Breast epithelium (tissue), 4 donors: Measurements from ENCODE around the gene CLPSL1. TPM values are rescaled to one million over a fixed set of nuclear protein-coding genes. Genes with fewer than 3 reads are reported as not detected.
"Not testable (repeated sequence)": the region's sequence is repeated elsewhere in the genome, so short reads cannot be mapped to it uniquely, and the experiment has no call there.

Experiments used
- DNase-seq, 2 donors: peaks; one replicate each; pipeline ENCODE4 v3.0.0-alpha.2; 2019; ENCODE audit warnings: low spot score in 2 of 2
- H3K27ac ChIP-seq, 2 donors: fragments of 200-600 bp; sonication (generic) in 1 of 2; one replicate each; pipeline ENCODE4 v1.5.1; 2016 to 2019; ENCODE audit warnings: mild to moderate bottlenecking in 1 of 2
- H3K27me3 ChIP-seq, 2 donors: fragments of 200-600 bp; sonication (generic) in 1 of 2; one replicate each; pipeline versions ENCODE4 v1.5.1 to v1.6.0; 2017 to 2019; ENCODE audit warnings: control low read depth in 1 of 2, mild to moderate bottlenecking in 1 of 2
- H3K36me3 ChIP-seq: fragments of 200-600 bp; one replicate; pipeline ENCODE4 v1.5.1; 2019
- H3K4me1 ChIP-seq, 2 donors: fragments of 200-600 bp; sonication (generic); one replicate each; pipeline ENCODE4 v1.5.1; 2016 to 2019; ENCODE audit warnings: control low read depth in 1 of 2
- H3K4me3 ChIP-seq, 3 donors: fragments of 200-600 bp; sonication (generic); 1 replicate in 2 of 3; 2 replicates in 1 of 3; pipeline ENCODE4 v1.5.1; 2016 to 2019; ENCODE audit warnings: mild to moderate bottlenecking in 3 of 3, moderate library complexity in 2 of 3
- H3K9me3 ChIP-seq, 2 donors: fragments of 200-600 bp; sonication (generic) in 1 of 2; one replicate each; pipeline ENCODE4 v1.5.1; 2016 to 2019; ENCODE audit warnings: control low read depth in 1 of 2
- POLR2A ChIP-seq: fragments of 450-650 bp; IDR thresholded peaks from one replicate; pipeline ENCODE4 v1.6.1; 2016; ENCODE audit warnings: antibody characterized with exemption, mild to moderate bottlenecking, moderate library complexity
- POLR2AphosphoS5 ChIP-seq, 3 donors: sonication (generic); formaldehyde crosslinking; IDR thresholded peaks; one replicate each; pipeline ENCODE4 v1.6.1; 2017; ENCODE audit warnings: antibody characterized with exemption in 3 of 3
- intact Hi-C: fragments of 100-400 bp; cut with DNase I; formaldehyde crosslinking; loops from one replicate; pipeline ENCODE4 v1.15.1; 2023; ENCODE audit warnings: low total_unique reads
- total RNA-seq, 3 donors: library from RNA; depleted of rRNA; stranded (reverse); fragments of >200 nt; gene quantifications; one replicate each; pipeline ENCODE4 v1.1.0, GENCODE V29; 2016
- TF ChIP-seq, protein P1 (sequence below), 3 donors: fragments of 450-650 bp; IDR thresholded peaks; one replicate each; pipeline ENCODE4 v1.5.1; 2016 to 2017; ENCODE audit warnings: antibody characterized with exemption in 3 of 3, mild to moderate bottlenecking in 3 of 3, moderate library complexity in 3 of 3

CLPSL1 gene, protein sequence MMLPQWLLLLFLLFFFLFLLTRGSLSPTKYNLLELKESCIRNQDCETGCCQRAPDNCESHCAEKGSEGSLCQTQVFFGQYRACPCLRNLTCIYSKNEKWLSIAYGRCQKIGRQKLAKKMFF
- 1 to 10 TPM in 1 of 3 donors, not detected in 2; 1.3 TPM for total RNA-seq

DNA sequence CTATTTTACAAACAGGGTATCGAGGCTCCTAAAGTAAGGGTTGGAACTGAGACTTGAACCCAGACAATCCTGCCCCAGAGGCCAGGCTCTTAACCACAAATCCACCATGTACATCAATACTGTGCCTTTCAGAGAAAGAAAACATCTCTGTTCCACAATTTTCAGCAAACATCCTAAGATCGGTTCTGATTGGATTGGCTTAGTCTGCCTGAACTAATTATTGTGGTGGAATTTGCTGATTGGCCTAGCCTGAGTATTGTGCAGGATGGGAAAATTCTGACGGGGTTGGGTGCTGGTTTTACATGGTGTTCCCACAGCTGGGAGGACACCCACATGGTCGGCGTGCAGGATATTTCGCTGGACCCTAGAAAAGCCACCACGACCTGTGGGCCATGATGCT, at the start of gene CLPSL1:
Gene CLPSL1, plus strand, starts transcription at position 301 of the 400 bp plus-strand sequence. Its CDS starts 92 bp downstream, at position 393.
- TF ChIP-seq POLR2AphosphoS5 (IDR thresholded peaks at IDR 0.05) (no peak), POLR2A (no peak)
- TF ChIP-seq, protein P1, sequence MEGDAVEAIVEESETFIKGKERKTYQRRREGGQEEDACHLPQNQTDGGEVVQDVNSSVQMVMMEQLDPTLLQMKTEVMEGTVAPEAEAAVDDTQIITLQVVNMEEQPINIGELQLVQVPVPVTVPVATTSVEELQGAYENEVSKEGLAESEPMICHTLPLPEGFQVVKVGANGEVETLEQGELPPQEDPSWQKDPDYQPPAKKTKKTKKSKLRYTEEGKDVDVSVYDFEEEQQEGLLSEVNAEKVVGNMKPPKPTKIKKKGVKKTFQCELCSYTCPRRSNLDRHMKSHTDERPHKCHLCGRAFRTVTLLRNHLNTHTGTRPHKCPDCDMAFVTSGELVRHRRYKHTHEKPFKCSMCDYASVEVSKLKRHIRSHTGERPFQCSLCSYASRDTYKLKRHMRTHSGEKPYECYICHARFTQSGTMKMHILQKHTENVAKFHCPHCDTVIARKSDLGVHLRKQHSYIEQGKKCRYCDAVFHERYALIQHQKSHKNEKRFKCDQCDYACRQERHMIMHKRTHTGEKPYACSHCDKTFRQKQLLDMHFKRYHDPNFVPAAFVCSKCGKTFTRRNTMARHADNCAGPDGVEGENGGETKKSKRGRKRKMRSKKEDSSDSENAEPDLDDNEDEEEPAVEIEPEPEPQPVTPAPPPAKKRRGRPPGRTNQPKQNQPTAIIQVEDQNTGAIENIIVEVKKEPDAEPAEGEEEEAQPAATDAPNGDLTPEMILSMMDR (IDR thresholded peaks at IDR 0.05): no peak
- peaks cover 0 to 3% of the 10 kb centered on the region in 2 donors for H3K4me1 ChIP-seq
- intact Hi-C loops: no loop called here
- no peaks in the 10 kb centered on the region for H3K36me3 ChIP-seq
- no peaks in the 10 kb centered on the region for H3K9me3 ChIP-seq
- H3K4me3 ChIP-seq: no peak within 1 kb of the TSS
- peak within 1 kb of the TSS in 1 of 2 donors; percentile 20 for H3K27ac ChIP-seq
- DNase-seq: peak in 1 of 2 donors; percentile 9
- H3K27me3 ChIP-seq: peaks cover 0 to 4% of the 10 kb centered on the region in 2 donors

DNA sequence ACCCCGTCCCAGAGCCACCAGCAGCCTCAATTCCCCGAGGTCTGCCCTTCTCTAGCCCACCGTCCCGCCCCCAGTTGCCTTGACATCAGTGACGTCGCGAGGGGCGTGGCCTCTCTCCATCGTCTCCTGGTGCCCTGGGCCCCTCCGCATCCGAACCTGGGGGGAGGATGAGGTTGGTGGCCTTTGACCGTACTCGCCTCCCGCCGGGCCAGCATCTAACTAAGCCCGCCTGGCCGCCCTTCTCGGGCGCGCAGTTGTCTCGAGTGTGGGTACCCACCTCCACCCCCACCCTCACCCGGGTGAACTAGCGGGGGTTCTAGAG, 49.4 kb upstream of the CLPSL1 start:
- Histone ChIP-seq H3K4me3 (peak overlapping the region; percentile 56 to 79 (median 64)), H3K36me3 (no peaks in the 10 kb centered on the region), H3K27me3 (no peaks in the 10 kb centered on the region), H3K9me3 (no peaks in the 10 kb centered on the region), H3K4me1 (peaks cover 48 to 57% of the 10 kb centered on the region in 2 donors), H3K27ac (peak overlapping the region; percentile 98 to 99)
- peak; percentile 90 to 95 for DNase-seq
- intact Hi-C loops: loop anchor here (2.0 kb wide), 1 partner anchor 45 kb away; no protein-coding TSS in a partner anchor
- TF ChIP-seq, protein P1 (IDR thresholded peaks at IDR 0.05): no peak
- peak; percentile 36 for TF ChIP-seq POLR2A
- TF ChIP-seq POLR2AphosphoS5 (IDR thresholded peaks at IDR 0.05): peak in 2 of 3 donors; percentile 54 to 67

DNA sequence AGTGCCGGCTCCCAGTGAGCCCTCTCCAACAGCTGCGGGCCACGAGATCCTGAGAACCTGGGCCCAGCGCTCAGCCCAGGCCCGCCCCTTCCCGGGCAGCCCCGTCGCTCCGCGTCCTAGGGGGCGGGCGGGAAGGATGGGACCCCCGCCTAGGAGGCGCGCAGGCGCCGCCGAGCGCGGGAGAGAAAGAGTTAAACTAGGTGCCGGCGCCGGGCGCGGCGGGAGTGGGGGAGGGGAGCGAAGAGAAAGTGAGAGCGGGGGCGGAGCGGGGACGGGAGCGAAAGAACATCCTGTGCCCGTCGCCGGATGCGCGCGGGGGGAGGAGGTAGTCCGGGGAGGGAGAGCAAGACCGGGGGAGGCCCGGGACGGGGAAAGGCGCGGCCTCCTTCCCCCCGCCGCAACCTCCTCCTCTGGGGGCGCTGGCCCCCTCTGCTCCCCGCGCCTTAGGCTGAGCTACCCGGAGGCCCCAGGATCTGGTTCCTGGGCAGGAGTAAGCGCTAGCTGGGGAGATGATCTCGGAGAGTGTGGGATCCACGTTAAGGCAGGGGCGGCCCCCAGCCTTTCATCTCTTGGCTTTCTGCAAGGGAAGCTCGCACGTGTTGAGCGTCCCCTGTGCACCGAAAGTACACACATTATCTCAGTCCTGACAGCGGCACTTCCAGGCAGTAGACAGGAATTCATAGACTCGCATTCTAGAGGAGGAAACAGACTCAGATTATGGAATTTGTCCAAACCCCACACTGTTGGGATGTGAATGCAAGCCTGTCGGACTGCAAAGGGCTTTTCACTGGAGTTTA, 48.9 kb upstream of the CLPSL1 start:
- intact Hi-C loops: loop anchor here (2.0 kb wide), 1 partner anchor 45 kb away; no protein-coding TSS in a partner anchor
- H3K4me1 ChIP-seq: peaks cover 42 to 52% of the 10 kb centered on the region in 2 donors
- peak overlapping the region; percentile 56 to 79 (median 64) for H3K4me3 ChIP-seq
- TF ChIP-seq, protein P1 (IDR thresholded peaks at IDR 0.05): peak in 2 of 3 donors; percentile 7 to 10
- no peak for TF ChIP-seq POLR2A
- TF ChIP-seq POLR2AphosphoS5 (IDR thresholded peaks at IDR 0.05): peak; percentile 80 to 84 (median 82)
- peak; percentile 95 to 96 for DNase-seq
- no peaks in the 10 kb centered on the region for H3K36me3 ChIP-seq
- no peaks in the 10 kb centered on the region for H3K27me3 ChIP-seq
- H3K27ac ChIP-seq: peak overlapping the region; percentile 98 to 99
- H3K9me3 ChIP-seq: no peaks in the 10 kb centered on the region

DNA sequence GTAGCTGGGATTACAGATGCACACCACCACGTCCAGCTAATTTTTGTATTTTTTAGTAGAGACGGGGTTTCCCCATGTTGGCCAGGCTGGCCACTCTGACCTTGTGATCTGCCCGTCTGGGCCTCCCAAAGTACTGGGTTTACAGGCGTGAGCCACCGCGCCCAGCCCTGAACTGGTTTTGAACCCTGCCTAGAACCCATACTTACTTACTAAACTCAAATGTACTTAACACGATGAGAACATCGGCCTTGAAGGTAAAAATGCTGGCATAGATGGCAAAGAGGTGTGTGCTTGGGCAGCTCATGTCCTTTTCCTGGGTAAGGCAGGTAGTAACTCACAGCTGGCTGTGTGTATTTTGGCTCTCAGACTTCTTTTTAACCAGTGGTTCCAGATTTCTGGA, 47.2 kb upstream of the CLPSL1 start:
- no peaks in the 10 kb centered on the region for H3K27me3 ChIP-seq
- TF ChIP-seq POLR2A (no peak), POLR2AphosphoS5 (IDR thresholded peaks at IDR 0.05) (no peak)
- TF ChIP-seq, protein P1 (IDR thresholded peaks at IDR 0.05): no peak
- intact Hi-C loops: loop anchor here (1.0 kb wide), 1 partner anchor 46 kb away; no protein-coding TSS in a partner anchor
- peaks cover 29 to 44% of the 10 kb centered on the region in 2 donors for H3K4me1 ChIP-seq
- peak overlapping the region; percentile 98 to 99 for H3K27ac ChIP-seq
- H3K36me3 ChIP-seq: no peaks in the 10 kb centered on the region
- no peak overlapping the region for H3K4me3 ChIP-seq
- H3K9me3 ChIP-seq: no peaks in the 10 kb centered on the region
- no peak for DNase-seq

DNA sequence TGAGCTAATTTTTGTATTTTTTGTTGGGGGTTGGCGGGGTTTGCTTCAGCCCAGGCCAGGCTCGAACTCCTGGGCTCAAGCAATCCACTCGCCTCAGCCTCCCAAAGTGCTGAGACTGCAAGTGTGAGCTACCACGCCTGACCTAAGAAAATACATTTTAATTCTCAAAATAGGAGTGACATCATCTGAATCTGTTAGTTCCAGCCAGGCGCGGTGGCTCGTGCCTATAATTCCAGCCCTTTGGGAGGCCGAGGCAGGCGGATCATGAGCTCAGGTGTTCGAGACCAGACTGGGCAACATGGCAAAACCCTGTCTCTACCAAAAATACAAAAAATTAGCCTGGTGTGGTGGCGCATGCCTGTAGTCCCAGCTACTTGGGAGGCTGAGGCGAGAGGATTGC, 46.5 kb upstream of the CLPSL1 start:
- intact Hi-C loops: loop anchor here (1.0 kb wide), 1 partner anchor 47 kb away; no protein-coding TSS in a partner anchor
- H3K27me3 ChIP-seq, DNase-seq, H3K4me3 ChIP-seq, H3K9me3 ChIP-seq, H3K36me3 ChIP-seq: not testable (repeated sequence)
- Histone ChIP-seq H3K27ac (peak overlapping the region; percentile 98 to 99), H3K4me1 (peaks cover 22 to 38% of the 10 kb centered on the region in 2 donors)
